GM21576 (cell line): ENCODE measurements around the gene PLD2.

Source experiments
- ATAC-seq: cut with Tn5 transposase; IDR thresholded peaks from one replicate; pipeline ENCODE4 v1.9.1; 2021; ENCODE audit warnings: mild to moderate bottlenecking, moderate library complexity; ENCODE audit not compliant: unreplicated experiment

PLD2 gene

DNA sequence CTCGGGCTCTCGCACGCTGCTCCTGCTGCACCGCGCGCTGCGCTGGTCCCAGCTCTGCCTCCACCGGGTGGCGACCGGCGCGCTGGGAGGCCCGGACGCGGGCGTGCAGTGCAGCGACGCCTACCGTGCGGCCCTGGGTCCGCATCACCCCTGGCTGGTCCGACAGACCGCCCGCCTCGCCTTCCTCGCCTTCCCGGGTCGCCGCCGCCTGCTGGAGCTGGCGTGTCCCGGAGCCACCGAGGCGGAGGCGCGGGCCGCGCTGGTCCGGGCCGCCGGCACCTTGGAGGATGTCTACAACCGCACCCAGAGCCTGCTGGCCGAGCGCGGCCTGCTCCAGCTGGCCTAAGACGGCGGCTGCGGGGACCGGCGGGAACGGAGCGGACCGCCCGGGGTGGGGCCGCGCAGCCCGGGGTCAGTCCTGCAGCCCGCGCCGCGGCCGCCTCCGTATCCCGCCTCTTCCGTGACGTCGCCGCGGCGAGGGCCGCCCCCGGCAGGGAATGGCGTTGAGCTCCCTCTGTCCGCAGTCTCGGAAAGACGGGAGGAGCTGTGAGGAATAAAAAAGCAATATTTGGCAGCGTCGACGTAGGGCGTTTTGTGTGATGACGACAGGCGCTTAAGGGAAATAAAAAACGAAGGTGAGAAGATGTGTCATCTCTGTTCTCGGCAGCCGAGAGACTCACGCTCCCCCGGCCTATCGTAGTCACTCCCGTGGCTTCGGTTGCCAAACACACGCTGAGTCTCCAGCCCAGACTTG is 16.8 kb upstream of the PLD2 start:
- peak; percentile 80 for ATAC-seq

GRCh38 chr17:4790705-4791088 is 16.3 kb upstream of the PLD2 start:
- ATAC-seq: no peak

- no peak for ATAC-seq
Measured at GRCh38 chr17:4795168-4795567, 11.8 kb upstream of the PLD2 start.

GRCh38 chr17:4796552-4796920 is 10.4 kb upstream of the PLD2 start:
- no peak for ATAC-seq

DNA sequence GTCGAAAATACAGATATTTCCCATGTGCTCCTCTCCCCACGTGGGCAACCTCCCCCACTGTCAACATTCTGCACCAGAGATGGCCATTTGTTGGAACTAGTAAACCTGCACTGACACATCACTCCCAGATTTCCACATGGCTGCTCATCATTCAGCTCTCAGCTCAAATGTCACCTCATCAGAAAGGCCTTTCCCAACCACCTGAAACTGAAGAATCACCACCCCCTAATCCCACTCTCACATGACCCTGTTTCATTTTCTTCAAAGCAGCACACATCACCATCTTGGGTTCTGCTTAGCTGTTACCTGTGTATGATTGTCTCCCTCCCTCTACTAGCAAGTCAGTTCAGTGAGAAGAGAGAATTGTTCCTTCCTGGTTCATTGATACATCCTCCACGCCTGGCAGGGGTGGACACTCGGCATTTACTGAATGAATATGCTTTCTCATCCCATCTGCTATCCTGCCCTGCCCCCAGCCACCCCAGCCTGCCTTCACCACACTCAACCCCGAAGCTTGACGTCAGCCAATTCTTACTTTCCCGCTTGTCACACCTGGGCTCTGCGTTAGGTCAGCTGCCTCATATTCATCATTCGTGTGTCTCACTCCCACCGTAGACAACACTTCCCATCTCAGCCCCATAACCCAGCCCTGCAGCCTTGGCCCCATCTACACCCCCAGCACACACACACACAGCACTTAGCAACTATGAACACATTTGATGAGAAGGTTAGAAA is 6.3 kb upstream of the PLD2 start:
- no peak for ATAC-seq

GRCh38 chr17:4802228-4802627 is 4.7 kb upstream of the PLD2 start, which contains the start of gene C17orf114:
TSS of gene C17orf114 (minus strand) at chr17:4802328.
- ATAC-seq: no peak

- ATAC-seq: no peak
Measured at GRCh38 chr17:4806456-4806776, 536 bp upstream of the PLD2 start.

DNA sequence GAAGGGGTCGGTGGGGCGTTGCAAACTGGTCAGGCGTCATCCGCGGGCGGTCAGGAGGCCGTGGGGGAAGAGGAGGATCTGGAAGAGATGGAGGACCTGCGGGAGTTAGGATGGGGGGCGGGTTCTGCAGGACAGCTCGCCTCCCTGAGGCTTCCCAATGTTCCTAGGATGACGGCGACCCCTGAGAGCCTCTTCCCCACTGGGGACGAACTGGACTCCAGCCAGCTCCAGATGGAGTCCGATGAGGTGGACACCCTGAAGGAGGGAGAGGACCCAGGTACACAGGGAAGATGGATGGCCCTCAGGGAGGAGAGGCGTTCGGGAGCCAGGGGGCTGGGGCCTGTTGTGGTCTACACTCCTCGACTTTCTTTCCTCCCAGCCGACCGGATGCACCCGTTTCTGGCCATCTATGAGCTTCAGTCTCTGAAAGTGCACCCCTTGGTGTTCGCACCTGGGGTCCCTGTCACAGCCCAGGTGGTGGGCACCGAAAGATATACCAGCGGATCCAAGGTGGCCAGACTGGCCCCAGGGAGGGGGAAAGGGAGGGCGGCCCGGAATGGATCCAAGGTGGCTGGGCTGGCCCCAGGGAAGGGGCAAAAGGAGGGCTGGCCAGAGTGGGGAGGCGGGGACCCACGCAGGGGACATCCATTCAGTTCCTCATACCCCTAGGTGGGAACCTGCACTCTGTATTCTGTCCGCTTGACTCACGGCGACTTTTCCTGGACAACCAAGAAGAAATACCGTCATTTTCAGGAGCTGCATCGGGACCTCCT is 839 bp downstream of the PLD2 start:
- ATAC-seq: no peak

DNA sequence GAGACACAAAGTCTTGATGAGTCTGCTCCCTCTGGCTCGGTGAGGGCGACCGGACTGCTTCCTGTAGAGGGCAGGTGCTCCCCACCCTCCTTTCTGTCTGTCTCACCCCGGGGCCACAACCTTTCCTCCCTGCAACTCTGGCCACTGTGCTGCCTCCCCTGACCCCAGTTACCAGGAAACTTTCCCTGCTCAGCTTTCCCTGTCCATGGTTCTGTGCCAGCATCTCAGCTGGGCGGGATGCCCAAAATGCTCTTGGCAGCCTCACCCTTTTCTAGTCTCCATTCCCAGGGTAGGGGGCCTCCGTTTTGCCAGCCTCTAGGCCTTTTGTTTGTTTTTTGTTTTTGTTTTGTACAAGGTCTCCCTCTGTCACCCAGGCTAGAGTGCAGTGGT is 1.4 kb downstream of the PLD2 start:
- no peak for ATAC-seq

GRCh38 chr17:4810696-4811290 is 3.8 kb downstream of the PLD2 start:
- no peak for ATAC-seq

- ATAC-seq: no peak
Measured at GRCh38 chr17:4811471-4811870, 4.5 kb downstream of the PLD2 start.

DNA sequence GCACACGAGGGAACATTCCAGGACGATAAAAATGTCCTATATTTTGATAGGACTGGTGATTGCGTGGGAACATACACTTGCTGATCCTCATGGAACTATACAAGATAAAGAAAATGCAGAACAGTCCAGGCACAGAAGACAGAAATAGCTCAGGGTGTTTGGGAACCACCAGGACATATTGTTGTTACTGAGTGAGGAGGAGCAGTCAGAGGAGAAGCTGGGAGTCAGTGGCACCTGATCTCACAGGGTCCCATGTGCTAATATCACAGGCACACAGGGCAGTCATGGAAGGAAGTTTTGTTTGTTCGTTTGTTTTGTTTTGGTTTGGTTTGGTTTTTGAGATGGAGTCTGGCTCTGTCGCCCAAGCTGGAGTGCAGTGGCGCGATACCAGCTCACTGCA is 5.7 kb downstream of the PLD2 start:
- no peak for ATAC-seq

DNA sequence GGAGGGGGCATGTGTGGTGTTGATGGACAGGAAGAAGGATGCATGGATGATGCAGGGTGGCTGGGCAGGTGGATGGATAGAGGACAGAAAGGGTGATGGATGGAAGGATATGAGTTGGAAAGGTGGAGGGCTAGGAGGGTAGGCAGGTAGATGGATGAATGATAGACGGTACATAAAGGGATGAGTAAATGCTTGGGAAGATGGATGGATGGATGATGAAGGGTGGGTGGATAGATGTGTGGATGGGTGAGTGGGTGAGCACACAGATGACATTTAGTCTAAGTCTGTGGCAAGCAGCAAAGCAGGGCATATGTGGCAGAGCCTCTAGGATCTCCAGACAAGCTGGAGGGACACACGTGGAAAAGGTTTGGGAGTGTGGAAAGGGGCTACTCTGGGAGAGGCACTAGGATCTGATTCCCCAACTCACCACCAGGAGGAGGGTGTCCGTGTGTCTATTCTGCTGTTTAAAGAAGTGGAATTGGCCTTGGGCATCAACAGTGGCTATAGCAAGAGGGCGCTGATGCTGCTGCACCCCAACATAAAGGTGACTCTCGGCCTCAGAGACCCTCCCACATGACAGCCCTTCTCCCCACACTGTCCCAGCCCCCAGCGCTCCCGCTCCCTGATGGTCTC is 8.2 kb downstream of the PLD2 start:
- ATAC-seq: no peak

DNA sequence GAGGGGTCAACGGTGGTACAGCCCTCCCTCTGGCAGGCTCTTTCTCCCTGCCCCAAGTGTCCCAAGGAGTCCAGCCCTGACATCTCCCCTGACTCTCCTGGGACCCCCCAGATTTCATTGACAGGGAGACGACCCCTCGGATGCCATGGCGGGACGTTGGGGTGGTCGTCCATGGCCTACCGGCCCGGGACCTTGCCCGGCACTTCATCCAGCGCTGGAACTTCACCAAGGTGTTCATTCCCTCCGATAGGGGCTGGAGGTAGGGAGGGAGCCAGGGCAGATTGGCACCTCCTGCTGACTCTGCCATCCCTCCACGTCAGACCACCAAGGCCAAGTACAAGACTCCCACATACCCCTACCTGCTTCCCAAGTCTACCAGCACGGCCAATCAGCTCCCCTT is 9.9 kb downstream of the PLD2 start:
- ATAC-seq: no peak

- ATAC-seq: no peak
Measured at GRCh38 chr17:4818276-4818675, 11.3 kb downstream of the PLD2 start.

DNA sequence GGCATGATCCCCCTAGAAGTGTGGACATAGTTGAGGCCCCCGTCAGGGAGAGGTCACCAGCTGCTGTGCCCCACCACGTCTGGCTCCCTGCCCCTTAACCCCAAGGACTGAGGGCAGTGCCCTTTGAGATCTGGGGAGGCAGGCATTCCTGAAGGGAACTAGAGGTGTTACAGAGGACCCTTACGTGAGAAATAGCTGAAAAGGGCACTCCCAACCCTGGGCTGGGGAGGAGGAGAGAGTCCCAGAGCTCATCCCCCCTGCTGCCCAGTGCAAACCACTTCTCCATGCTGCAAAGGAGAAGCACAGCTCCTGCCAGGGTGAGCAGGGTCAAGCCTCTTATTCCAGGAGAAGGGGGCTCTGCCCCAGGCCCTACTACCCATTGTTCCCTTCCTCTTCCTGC is 15.9 kb downstream of the PLD2 start:
- no peak for ATAC-seq

GRCh38 chr17:4823373-4824089 is 16.6 kb downstream of the PLD2 start:
- ATAC-seq: no peak

GRCh38 chr17:4827399-4827798 is 20.4 kb downstream of the PLD2 start:
- ATAC-seq: no peak

DNA sequence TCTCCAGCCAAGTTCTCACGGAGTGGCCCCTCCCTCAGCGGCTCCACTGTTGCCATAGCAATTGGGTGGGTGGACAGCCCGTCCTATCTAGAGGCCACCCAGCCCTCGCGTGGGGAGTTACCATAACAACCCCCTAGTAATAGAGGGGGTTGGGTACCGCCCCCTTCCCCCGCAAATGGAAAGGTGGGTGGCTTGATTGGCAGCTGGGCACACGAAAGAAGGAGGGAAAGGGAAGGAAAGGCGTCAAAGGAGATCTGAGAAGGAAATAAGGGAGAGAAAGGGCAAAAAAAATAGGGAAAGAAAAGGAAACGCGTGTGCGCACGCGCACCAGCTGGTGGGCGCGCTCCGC is 25.9 kb downstream of the PLD2 start:
- ATAC-seq: peak; percentile 10

DNA sequence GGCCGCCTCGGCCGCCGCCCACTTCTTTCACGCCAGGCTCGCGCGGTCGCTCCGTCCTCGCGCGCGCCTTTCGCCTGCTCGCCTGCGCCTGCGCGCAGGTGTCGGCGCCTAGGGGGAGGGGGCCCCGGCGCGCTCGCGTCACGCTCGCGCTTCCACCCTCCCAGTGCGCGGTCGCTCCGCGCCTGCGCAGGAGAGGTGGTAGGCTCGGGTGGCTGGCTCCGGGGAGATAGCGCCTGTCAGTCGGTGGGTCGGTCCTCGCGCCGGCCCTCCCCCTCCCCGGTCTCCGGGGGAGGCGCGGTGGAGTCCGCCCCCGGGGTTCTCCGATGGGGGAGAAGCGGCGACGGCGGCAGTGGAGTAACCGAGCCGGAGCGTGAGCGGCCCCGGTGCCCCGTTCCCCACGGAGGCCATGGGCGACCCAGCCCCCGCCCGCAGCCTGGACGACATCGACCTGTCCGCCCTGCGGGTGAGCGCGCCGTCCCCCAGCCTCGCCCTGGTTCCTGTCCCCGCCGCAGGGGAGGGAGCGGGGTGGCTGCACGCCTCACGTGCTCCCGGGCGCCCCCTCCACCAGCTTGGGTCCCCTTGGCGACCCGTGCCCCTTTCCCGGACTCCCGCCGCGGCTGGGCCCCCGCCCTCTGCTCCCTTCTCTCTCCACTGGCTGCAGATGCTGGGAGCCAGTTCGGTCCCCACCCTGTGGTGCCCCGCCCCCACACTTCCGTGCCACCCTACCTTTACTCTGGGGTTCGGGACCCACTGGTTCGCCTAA is 26.4 kb downstream of the PLD2 start, which contains the start of gene MINK1:
Gene MINK1 (plus strand): TSS at position 163 of the 763 bp plus-strand sequence. CDS start 244 bp downstream, at position 407.
- ATAC-seq: peak; percentile 81
